Upper lobe of right lung (tissue), 1 donor: ENCODE data around the gene TAL1. TPM values are rescaled to one million over a fixed set of nuclear protein-coding genes. Genes with fewer than 3 reads are reported as not detected.
A peak's percentile ranks its signal among the peaks of the same experiment; 100 is the strongest.

Experiments used
- ATAC-seq: fragments of 200-7000 bp; cut with Tn5 transposase; one replicate; pipeline ENCODE4 v1.9.1; 2020; ENCODE audit warnings: mild to moderate bottlenecking, moderate library complexity
- DNase-seq: peaks from one replicate; pipeline ENCODE4 v3.0.0-alpha.2; 2020
- H3K27ac ChIP-seq: fragments of 200-600 bp; one replicate; pipeline ENCODE4 v1.8.0; 2022
- H3K27me3 ChIP-seq: fragments of 200-600 bp; one replicate; pipeline ENCODE4 v1.8.0; 2022; ENCODE audit warnings: mild to moderate bottlenecking
- H3K36me3 ChIP-seq: fragments of 200-600 bp; one replicate; pipeline ENCODE4 v1.8.0; 2022
- H3K4me1 ChIP-seq: fragments of 200-600 bp; one replicate; pipeline ENCODE4 v1.8.0; 2022
- H3K4me3 ChIP-seq: fragments of 200-600 bp; one replicate; pipeline ENCODE4 v1.8.0; 2022; ENCODE audit warnings: mild to moderate bottlenecking
- H3K9me3 ChIP-seq: fragments of 200-600 bp; one replicate; pipeline ENCODE4 v1.8.0; 2022
- intact Hi-C: fragments of 100-400 bp; cut with DNase I; formaldehyde crosslinking; loops from one replicate; pipeline ENCODE4 v1.11.0; 2022
- total RNA-seq: library from RNA; stranded (reverse); fragmentation: NEBNext Ultra II Directional; extraction: Animal tissue kit (Norgen Biotek cat#: 25700); gene quantifications from one replicate; pipeline ENCODE4 v1.2.1, GENCODE V29; 2021
- TF ChIP-seq, protein P1 (sequence below): fragments of 200-600 bp; IDR thresholded peaks from one replicate; pipeline ENCODE4 v1.8.0; 2022; ENCODE audit warnings: antibody characterized with exemption
- donor health status: DM: no; HTN: yes; CAD: no; lungs with severe emphysema.

Gene TAL1
- total RNA-seq, 1 donor from 2014 or later = 18.3 TPM

GRCh38 chr1:47179017-47179987 is 52.7 kb downstream of the TAL1 start:
- DNase-seq (peak; percentile 95), ATAC-seq (peak; percentile 91)
- H3K9me3 ChIP-seq = no peaks in the 10 kb centered on the region
- TF ChIP-seq, protein P1, sequence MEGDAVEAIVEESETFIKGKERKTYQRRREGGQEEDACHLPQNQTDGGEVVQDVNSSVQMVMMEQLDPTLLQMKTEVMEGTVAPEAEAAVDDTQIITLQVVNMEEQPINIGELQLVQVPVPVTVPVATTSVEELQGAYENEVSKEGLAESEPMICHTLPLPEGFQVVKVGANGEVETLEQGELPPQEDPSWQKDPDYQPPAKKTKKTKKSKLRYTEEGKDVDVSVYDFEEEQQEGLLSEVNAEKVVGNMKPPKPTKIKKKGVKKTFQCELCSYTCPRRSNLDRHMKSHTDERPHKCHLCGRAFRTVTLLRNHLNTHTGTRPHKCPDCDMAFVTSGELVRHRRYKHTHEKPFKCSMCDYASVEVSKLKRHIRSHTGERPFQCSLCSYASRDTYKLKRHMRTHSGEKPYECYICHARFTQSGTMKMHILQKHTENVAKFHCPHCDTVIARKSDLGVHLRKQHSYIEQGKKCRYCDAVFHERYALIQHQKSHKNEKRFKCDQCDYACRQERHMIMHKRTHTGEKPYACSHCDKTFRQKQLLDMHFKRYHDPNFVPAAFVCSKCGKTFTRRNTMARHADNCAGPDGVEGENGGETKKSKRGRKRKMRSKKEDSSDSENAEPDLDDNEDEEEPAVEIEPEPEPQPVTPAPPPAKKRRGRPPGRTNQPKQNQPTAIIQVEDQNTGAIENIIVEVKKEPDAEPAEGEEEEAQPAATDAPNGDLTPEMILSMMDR = peak; percentile 88
- peaks cover 12% of the 10 kb centered on the region for H3K4me1 ChIP-seq
- H3K36me3 ChIP-seq = no peaks in the 10 kb centered on the region
- no peak overlapping the region for H3K27ac ChIP-seq
- peaks cover 3% of the 10 kb centered on the region for H3K27me3 ChIP-seq
- intact Hi-C loops = no loop called here
- peak overlapping the region; percentile 44 for H3K4me3 ChIP-seq

- H3K4me3 ChIP-seq = peak overlapping the region; percentile 44
- H3K27me3 ChIP-seq = peaks cover 3% of the 10 kb centered on the region
- H3K36me3 ChIP-seq = no peaks in the 10 kb centered on the region
- no peaks in the 10 kb centered on the region for H3K9me3 ChIP-seq
- TF ChIP-seq, protein P1 = no peak
- H3K4me1 ChIP-seq = peaks cover 12% of the 10 kb centered on the region
- ATAC-seq (no peak), DNase-seq (peak; percentile 45)
- intact Hi-C loops = no loop called here
- H3K27ac ChIP-seq = no peak overlapping the region
Observed at GRCh38 chr1:47178654-47179016, 53.4 kb downstream of the TAL1 start.

GRCh38 chr1:47178020-47178419 is 54.0 kb downstream of the TAL1 start:
- DNase-seq (no peak), ATAC-seq (no peak)
- H3K27me3 ChIP-seq = peaks cover 3% of the 10 kb centered on the region
- H3K27ac ChIP-seq = no peak overlapping the region
- intact Hi-C loops = no loop called here
- peaks cover 12% of the 10 kb centered on the region for H3K4me1 ChIP-seq
- TF ChIP-seq, protein P1 = no peak
- no peaks in the 10 kb centered on the region for H3K9me3 ChIP-seq
- H3K36me3 ChIP-seq = no peaks in the 10 kb centered on the region
- no peak overlapping the region for H3K4me3 ChIP-seq

- H3K27ac ChIP-seq = no peak overlapping the region
- H3K4me1 ChIP-seq = peaks cover 11% of the 10 kb centered on the region
- TF ChIP-seq, protein P1 = peak; percentile 98
- H3K27me3 ChIP-seq = no peaks in the 10 kb centered on the region
- H3K9me3 ChIP-seq = no peaks in the 10 kb centered on the region
- no peaks in the 10 kb centered on the region for H3K36me3 ChIP-seq
- DNase-seq = peak; percentile 61
- intact Hi-C loops = no loop called here
- H3K4me3 ChIP-seq = no peak overlapping the region
- ATAC-seq = peak; percentile 79
Observed at GRCh38 chr1:47175227-47175934, 56.6 kb downstream of the TAL1 start.

DNA sequence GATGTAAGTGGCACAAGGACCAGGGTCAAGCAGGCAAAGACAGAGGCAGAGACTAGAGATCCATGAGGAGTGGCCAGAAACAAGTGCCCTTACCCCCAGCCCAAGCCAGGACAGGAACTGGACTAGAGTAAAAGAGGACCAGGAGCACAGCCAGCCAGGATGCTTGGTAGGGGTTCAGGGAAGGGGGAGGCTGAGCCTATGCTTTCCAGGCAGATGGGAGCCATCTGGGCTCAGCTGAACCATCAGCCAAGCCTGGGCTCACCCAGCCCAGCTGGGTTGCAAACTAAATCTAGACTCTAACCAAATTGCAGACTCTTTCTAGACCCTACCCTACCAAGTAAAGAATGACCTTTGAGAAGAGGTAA is 57.4 kb downstream of the TAL1 start:
- H3K4me1 ChIP-seq = peaks cover 4% of the 10 kb centered on the region
- H3K36me3 ChIP-seq = no peaks in the 10 kb centered on the region
- no peaks in the 10 kb centered on the region for H3K27me3 ChIP-seq
- no peak overlapping the region for H3K4me3 ChIP-seq
- ATAC-seq (no peak), DNase-seq (peak; percentile 44)
- no peak overlapping the region for H3K27ac ChIP-seq
- H3K9me3 ChIP-seq = no peaks in the 10 kb centered on the region
- intact Hi-C loops = no loop called here
- TF ChIP-seq, protein P1 = no peak
